Erythroblast (primary cell): ENCODE data around the gene NKAIN2.

Experiments
- GATA1 ChIP-seq: IDR thresholded peaks from 2 replicates; pipeline ENCODE4 v1.6.1; 2011; ENCODE audit warnings: low read depth, mild to moderate bottlenecking, control low read depth, low read length, moderate library complexity
- POLR2A ChIP-seq: IDR thresholded peaks from 2 replicates; pipeline ENCODE4 v1.6.1; 2011; ENCODE audit warnings: mild to moderate bottlenecking, low read length

GRCh38 chr6:124682751-124683150, 879.1 kb downstream of the NKAIN2 start:
- TF ChIP-seq POLR2A (no peak), GATA1 (no peak)
